Measurements from ENCODE around the gene PDIA4. TPM values are rescaled to one million over a fixed set of nuclear protein-coding genes. Genes with fewer than 3 reads are reported as not detected.

PDIA4 gene
- total RNA-seq, 1 experiment from 2014 or later = 189 TPM

DNA sequence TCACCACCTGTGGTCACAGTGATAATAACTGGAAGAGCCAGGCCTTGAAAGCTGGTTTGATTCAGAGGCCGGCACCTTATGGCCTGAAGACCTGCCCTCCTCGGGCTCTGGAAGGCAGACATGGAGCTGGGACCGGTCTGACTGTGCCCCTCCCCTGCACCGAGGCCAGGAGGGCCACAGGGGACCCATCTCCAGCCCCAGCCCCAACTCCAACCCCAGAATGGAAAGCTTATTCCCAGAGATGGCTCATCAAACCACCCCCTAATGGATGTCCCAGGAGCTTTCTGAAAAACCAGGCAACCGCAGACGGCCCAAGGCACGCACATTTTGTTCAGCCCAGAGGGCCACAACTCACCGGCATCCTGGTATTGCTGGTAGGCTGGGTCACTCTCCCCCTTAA, 16.8 kb downstream of the PDIA4 start:
- Histone ChIP-seq H3K4me3 (no peak overlapping the region), H3K9me3 (no peaks in the 10 kb centered on the region), H3K27me3 (no peaks in the 10 kb centered on the region), H3K36me3 (peaks cover 3% of the 10 kb centered on the region)
- DNase-seq = no peak

DNA sequence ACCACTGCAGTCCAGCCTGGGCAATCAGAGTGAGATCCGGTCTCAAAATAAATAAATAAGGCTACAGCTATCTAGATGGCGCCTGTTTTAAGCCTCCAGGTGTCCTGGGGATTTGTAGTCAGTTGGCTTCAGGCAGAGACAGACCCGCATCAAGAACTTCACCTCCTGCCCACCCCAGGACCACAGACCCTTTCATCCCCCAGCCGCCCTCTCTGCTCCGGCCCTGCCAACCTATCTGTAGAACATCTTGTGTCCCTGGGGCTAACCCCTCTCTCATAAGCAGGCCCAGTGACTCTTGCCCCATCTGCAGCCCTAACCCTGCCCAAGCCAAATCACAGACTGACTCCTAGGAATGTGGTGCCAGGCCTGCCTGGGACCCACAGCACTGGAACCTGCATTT, 17.9 kb downstream of the PDIA4 start:
- no peak for DNase-seq
- Histone ChIP-seq H3K9me3 (no peaks in the 10 kb centered on the region), H3K36me3 (peaks cover 9% of the 10 kb centered on the region), H3K4me3 (no peak overlapping the region), H3K27me3 (no peaks in the 10 kb centered on the region)

DNA sequence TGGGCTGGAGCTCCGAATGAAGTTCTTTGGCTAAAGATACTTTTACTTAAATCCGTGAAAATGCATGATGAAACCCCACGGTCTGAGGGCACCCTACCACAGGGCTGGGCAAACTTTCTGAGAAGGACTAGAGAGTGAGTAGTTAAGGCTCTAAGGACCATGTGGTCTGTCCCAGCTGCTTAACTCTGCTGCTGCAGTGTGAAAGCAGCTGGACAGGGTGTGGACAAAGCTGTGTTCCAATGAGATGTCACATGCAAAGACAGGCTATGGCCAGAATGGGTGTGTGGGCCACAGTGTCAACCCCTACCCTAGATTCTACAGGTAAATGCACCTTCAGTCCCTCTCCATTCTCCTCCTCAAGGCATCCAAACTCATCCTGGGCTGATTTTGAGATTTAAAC, 18.8 kb downstream of the PDIA4 start:
- peaks cover 9% of the 10 kb centered on the region for H3K36me3 ChIP-seq
- H3K9me3 ChIP-seq = no peaks in the 10 kb centered on the region
- no peak overlapping the region for H3K4me3 ChIP-seq
- H3K27me3 ChIP-seq = no peaks in the 10 kb centered on the region
- no peak for DNase-seq

DNA sequence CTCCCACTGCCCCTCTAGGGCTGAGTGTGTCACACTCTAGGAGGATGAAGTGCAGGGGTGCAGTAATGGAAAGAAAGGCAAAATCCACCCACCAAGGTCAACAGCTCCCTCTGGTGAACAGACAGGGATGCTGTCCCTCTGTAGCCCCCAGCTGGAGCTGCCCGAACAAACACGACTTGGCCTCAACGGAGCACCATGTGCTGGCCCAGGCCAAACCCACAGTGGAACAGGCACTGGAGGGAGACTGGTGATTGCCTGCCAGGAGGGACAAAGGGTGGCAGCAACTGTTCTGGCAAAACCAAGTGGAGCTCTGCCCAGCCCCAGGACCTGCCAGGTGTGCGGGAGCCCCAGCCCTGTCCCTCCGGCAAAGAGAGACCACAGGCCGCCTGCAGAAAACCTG, 20.7 kb downstream of the PDIA4 start:
- Histone ChIP-seq H3K4me3 (no peak overlapping the region), H3K9me3 (no peaks in the 10 kb centered on the region), H3K27me3 (no peaks in the 10 kb centered on the region), H3K36me3 (peaks cover 16% of the 10 kb centered on the region)
- no peak for DNase-seq

DNA sequence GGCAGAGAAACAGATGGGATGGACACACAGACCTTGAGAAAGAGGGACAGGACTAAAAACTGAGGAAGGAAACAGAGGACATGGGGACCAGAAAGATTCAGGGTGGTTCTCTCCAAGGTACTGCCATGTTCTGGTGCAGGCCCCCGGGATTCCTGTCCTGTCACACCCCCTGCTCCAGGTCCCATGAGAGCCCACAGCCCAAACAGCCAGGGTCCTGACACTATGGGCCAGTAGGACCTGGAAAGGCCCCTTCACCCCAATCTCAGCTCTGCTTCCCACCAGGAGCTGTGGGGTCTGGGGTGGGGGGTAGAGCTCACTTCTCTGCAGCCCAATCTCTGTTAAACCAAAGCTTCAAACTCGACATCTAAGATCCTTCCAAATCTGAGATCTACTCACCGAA, 21.2 kb downstream of the PDIA4 start:
- no peaks in the 10 kb centered on the region for H3K9me3 ChIP-seq
- H3K36me3 ChIP-seq = peaks cover 16% of the 10 kb centered on the region
- no peaks in the 10 kb centered on the region for H3K27me3 ChIP-seq
- H3K4me3 ChIP-seq = no peak overlapping the region
- DNase-seq = no peak

DNA sequence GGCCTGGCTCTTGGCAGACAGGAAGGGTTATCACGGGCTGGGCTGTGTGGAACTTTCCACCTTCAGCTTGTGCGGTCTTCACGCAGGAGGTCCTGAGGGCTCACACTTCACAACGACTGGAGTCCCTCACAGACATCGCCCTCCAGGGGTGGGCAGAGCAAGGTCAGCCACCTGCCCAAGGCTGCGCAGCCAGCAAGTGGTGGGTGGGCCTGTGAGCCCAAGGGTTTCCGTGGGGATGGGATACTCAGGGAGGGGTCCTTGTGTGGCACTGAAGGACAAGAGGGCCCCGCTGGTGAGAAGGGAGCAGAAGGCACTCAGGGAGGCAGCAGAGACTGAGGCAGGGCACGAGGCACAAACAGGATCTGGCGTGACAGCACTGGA, 22.0 kb downstream of the PDIA4 start:
- H3K36me3 ChIP-seq = peaks cover 13% of the 10 kb centered on the region
- no peak overlapping the region for H3K4me3 ChIP-seq
- no peaks in the 10 kb centered on the region for H3K9me3 ChIP-seq
- H3K27me3 ChIP-seq = no peaks in the 10 kb centered on the region
- no peak for DNase-seq

DNA sequence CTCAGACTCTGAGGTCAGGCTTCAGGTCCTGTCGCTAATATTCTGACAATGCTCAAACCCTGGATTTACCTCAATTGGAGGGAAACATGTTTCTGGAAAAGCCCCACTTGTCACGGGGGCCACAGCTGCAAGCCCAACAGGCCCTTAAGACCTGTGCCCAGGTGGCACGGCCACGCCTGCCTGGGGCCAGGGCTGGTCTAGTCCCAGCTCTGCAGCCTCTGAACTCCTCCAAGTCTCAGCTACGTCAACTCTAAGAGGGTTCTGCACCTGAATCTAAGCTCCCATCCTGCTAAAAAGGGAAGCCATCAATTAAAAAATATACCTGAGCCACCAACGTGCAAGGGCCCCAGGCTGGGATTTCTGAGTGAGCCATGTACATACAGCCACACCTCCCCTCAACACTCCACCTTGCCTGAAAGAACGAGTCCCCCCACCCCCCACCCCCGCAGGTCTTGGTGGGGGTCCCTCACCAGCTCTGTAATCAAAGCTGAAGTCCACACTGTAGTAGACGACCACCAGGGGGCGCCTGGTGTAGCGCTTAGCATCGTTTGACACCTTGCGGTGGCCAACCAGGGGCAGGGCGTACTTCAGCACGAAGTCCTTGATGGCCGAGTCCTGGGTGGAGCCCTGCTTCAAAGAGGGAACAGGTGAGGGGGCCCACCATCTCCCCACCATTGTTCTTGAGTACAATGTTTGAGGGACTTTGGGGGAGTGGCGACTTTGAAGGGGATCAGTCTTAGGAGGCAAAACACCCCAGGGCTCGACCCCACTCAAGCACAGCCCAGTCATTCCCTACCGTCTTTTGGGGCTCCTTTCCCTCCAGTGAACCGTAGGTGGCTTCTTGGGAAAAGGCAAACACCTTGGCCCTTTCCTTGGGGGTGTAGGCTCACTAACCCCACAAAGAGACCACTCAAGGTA, 22.6 kb downstream of the PDIA4 start:
- peak; percentile 24 for DNase-seq
- Histone ChIP-seq H3K27me3 (no peaks in the 10 kb centered on the region), H3K9me3 (no peaks in the 10 kb centered on the region), H3K4me3 (no peak overlapping the region), H3K36me3 (peaks cover 13% of the 10 kb centered on the region)

DNA sequence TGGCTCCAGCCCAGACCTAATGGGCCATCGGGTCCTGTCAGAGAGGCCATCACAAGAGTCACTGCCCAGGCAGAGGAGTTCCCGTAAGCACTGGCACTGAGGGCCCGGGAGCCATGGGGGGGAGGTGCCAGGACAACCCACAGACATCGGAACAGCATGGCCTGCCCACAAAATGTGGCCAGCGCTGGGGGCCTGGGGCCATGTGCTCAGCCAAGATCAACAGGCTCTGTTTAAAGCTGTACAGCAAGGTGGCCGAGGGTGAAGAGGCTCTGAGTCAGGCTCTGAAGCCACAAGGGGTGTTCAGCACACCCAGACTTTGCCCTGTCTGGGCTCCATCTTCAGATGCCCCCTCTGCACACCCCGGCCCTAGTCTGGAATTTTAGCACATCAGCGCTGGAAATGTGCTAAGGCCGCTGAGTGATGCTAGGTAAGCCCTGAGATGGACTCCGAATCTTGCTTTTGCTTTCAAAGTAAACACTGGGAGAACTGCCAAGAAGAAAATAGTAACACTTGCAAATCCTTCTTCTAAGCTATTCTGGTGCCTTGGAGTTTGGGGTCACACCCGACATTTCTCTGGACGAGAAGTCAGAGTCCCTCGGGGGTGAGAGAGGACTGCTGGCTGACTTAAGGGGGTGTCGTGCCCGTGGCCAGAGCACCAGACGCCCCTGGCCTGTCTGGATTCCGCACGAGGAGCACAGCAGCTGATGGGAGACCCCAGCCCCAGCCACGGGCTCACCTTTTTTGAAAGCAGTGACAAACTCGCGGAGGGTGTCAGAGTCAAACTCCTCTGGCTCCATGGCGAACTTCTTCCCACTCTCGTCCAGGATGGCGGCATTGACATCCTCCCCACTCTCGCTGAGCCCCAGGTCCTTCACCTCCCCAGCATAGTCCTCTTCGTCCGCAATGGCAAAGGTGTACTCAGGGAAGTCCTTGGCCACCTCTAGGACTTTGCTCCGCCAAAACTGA, 23.6 kb downstream of the PDIA4 start:
- Histone ChIP-seq H3K36me3 (peaks cover 13% of the 10 kb centered on the region), H3K27me3 (no peaks in the 10 kb centered on the region), H3K9me3 (no peaks in the 10 kb centered on the region), H3K4me3 (no peak overlapping the region)
- no peak for DNase-seq

DNA sequence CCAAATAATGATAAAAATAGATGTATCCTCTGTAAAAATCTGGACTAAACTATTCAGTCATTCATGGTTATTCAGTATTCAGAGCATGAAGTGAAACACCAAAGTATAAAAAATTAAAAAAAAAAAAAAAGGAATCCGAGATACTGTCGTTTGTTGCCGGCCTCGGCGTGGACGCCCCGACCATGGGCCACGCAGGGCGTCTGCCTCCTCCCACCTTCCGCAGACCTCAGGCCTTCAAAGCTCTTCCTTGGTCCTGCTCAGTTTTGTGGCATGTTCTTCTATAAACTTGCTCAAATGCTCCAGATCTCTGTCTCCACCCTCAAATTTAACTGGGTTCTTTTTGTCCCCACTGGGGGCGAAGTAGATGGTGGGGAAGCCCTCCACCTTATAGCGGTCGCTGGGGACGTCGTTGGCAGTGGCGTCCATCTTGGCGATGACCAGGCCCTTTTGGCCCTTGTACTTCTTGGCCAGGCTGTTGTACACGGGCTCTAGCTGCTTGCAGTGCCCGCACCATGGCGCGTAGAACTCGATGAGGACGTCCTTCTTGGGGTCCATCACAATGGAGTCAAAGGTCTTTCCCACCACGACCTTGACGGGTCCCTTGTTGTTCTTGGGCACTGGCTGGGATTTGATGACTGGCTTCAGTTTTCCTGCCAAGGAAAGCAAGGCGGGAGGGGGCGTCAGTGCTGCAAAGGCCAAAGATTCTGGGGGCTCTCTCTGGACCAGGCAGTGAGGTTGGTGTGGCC, 24.6 kb downstream of the PDIA4 start:
- Histone ChIP-seq H3K9me3 (no peaks in the 10 kb centered on the region), H3K4me3 (no peak overlapping the region), H3K27me3 (no peaks in the 10 kb centered on the region), H3K36me3 (peaks cover 13% of the 10 kb centered on the region)
- no peak for DNase-seq

DNA sequence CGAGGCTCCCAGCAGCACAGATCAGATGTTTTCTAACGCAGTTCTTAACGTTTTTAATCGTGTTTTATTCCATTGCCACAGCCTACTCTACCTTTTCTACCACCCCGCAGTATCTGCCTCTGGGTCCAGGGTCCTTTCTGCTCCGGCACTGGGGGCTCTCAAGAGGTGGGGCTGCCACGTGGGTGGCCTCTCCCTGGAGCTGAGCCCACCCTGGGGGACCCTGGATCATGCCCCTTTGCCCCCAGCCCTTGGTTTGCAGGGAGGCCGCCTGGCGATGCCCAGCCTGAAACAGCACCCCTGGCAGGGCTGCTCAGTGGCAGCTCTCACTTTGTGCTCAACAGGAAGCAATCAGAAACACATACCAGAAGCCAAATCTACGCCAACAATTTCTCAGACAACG, 25.3 kb downstream of the PDIA4 start:
- H3K36me3 ChIP-seq = peaks cover 13% of the 10 kb centered on the region
- H3K4me3 ChIP-seq = no peak overlapping the region
- H3K27me3 ChIP-seq = no peaks in the 10 kb centered on the region
- H3K9me3 ChIP-seq = no peaks in the 10 kb centered on the region
- DNase-seq = no peak

DNA sequence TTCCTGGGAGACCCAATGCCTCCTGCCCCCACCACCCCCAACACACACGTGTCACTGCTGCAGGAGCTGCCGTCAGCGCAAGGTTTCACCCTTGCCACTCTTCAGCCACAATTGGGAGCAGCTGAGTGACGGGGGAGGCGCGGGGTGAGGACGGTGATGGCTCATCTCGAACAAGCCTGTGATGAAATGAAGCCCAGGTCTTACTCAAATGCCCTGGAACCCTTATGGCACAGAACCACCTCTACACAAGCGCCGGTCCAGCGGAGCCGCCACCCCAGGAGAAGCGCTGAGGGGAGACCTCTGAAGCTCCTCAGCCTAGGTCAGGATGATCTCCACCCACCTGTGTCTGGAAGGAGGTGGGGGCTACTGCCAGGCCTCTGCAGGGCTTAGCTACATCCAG, 25.7 kb downstream of the PDIA4 start:
- Histone ChIP-seq H3K9me3 (no peaks in the 10 kb centered on the region), H3K4me3 (no peak overlapping the region), H3K27me3 (no peaks in the 10 kb centered on the region), H3K36me3 (peaks cover 13% of the 10 kb centered on the region)
- DNase-seq = no peak

DNA sequence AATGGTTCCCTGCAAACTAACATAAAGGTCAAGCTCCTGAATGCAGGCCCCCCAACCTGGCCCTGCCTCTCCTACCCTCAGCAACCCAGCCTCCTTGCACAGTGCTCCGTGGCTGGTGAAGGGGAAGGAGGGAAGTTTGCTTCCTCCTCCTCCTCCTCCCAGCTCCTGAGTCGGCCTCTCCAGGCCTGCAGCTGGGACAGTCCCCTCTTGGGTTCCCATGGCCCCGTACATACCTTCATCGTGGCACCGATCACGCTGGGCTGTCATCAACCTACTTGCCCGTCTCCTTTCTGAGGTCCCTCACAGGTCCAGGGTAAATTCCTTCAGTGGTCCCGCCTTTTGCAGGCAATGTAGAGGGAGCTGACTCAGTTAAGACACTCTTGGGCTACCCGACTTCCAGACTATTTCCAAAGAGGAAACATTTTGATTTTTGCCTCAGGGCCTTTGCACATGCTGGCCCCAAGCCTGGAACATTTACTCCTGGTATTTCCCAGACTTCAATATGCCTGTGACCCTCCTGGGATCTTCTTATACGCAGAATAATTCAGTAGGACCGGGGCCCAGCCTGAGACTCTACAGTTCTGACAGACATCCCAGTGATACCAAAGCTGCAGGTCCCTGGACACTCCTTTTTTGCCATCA, 26.8 kb downstream of the PDIA4 start:
- peaks cover 13% of the 10 kb centered on the region for H3K36me3 ChIP-seq
- H3K4me3 ChIP-seq = no peak overlapping the region
- no peaks in the 10 kb centered on the region for H3K9me3 ChIP-seq
- DNase-seq = no peak
- no peaks in the 10 kb centered on the region for H3K27me3 ChIP-seq

DNA sequence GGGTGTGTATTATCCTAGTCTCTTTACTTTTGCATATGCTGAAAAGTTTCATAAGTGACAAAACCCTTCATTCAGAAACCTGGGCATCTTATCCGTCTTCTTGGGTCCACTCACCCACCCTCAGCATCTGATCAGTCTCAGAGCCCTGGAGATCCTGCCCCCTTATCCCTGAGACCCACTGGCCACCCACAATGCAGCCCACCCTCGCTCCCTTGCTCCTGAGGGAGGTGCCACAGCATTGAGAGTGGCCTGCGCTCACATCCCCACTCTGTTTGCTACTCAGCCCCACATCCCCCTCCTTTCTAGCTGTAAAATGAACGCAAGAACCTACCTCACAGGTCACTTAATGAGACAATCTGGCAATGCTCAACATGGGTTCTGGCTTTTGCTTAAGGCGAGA, 27.3 kb downstream of the PDIA4 start:
- peaks cover 11% of the 10 kb centered on the region for H3K36me3 ChIP-seq
- no peak for DNase-seq

DNA sequence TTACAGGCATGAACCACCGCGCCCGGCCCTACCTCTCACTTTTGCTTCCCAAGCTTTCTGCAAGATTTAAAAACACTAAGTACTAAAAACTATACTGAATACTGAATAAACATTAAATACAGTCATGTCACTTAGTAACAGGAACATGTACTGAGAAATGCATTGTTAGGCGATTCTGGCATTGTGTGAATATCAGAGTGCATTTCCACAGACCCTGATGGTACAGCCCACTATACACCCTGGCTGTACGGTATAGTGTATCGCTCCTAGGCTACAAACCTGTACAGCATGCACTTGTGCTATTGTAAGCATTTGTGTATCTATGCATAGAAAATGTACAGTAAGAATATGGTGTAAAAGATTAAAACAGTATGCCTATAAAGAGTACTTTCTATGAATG, 29.1 kb downstream of the PDIA4 start:
- Histone ChIP-seq H3K9me3 (no peaks in the 10 kb centered on the region), H3K27me3 (no peaks in the 10 kb centered on the region), H3K4me3 (no peak overlapping the region), H3K36me3 (peaks cover 7% of the 10 kb centered on the region)
- DNase-seq = no peak

More for the DNA sequence above, 27.3 kb downstream of the PDIA4 start:
- H3K27me3 ChIP-seq = no peaks in the 10 kb centered on the region
- H3K9me3 ChIP-seq = no peaks in the 10 kb centered on the region
- no peak overlapping the region for H3K4me3 ChIP-seq

DNA sequence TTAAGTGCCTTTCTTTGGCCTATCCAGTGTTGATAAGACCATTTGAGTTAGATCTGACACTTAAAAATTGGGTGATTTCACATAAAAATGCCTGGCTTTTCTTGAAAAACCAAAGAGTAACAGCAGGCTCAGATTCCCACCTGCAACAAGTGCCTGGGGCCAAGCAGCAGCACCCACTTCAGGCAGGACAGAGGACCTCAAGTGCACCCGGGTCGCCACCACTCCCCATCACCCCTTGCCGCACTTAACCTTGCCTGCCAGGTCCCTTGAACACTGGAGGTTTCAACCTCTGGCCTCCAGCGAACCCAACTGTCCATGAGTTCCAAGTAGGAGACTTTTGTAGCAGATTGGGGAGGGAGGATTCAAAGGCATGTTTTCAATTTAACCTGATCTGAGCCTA, 30.8 kb downstream of the PDIA4 start:
- Histone ChIP-seq H3K36me3 (no peaks in the 10 kb centered on the region), H3K27me3 (no peaks in the 10 kb centered on the region), H3K4me3 (no peak overlapping the region), H3K9me3 (no peaks in the 10 kb centered on the region)
- no peak for DNase-seq

DNA sequence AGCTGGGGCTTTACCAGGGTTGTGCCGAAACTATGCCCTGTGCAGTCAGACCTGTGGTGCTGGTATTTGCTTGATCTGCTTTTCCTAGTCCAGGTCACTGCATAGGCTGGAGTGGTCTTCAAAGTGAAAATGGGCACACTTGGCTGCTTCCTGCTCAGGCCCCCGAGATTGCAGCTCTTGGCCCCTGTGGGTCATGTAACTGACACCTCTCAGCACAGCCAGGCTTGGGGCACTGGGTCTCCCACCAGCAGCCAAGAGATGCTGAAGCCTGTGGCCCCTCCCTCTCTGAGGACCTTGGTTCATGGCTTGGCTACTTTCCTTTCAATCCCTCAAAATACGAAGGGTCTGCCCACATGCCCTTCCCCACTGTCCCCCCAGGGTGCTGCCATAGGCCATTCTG, 33.7 kb downstream of the PDIA4 start:
- no peak for DNase-seq
- H3K9me3 ChIP-seq = no peaks in the 10 kb centered on the region
- no peaks in the 10 kb centered on the region for H3K27me3 ChIP-seq
- H3K36me3 ChIP-seq = no peaks in the 10 kb centered on the region
- no peak overlapping the region for H3K4me3 ChIP-seq
